GM19099 (cell line): ENCODE results near the gene POLE.

Experiments
- POLR2A ChIP-seq: IDR thresholded peaks from 3 replicates; pipeline ENCODE4 v1.6.1; 2011; ENCODE audit warnings: low read depth; ENCODE audit not compliant: insufficient read length; ENCODE audit errors: extremely low read depth

Gene POLE

DNA sequence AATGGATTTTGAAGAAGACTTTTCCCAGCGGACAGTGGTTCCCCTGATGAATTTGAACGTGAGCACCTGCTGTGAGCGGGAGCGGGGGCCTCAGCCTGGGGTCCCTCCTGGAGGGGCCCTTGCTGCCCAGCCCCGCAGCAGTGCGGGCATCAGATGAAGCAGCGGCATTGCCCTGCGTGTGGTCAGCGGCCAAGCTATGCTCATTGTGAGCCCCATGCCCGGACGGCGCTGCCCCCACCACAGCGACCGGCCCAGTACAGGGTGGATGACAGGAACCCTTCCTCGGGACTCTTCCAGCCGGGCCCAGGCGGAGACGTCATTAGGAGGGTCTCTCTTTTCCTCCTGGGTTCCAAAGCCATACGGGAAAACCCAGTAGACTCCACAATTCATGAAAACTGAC lies 80.2 kb downstream of the POLE start:
- no peak for TF ChIP-seq POLR2A

DNA sequence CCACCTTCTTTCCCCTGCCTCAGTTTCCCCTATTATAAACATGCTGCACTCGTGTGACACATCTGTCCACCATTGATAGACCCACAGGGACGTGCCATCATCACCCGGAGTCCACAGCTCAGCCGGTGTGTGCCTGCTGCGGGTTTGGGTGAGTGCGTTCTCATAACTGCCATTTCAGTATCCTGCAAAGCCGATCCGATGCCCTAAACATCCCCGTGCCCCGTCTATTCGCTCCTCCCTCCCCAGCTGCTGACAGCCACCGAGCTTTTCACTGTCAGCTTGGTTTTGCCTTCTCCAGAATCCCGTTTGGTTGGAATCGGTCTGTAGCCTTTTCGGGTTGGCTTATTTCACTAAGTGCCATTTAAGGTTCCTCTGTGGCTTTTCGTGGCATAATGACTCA lies 80.7 kb downstream of the POLE start:
- TF ChIP-seq POLR2A, result no peak

DNA sequence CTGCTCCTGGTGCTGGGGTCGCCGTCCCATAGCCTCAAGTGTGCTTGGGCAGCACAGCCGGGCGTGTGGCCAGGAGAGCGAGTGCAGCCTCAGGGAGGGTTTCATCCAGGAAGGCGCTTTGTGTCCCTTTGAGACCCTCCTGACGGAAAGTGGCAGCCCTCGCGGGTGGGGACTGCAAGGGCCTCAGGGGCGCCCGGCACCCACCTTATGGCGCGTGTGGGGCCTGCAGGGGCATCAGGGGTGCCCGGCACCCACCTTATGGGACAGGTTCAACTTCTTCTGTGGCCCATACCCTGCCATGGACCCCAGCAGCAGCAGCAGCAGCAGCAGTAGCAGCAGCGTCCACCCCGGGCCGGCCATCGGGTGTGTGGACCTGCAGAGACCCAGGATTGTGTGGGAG lies 81.2 kb downstream of the POLE start:
- TF ChIP-seq POLR2A, result no peak

DNA sequence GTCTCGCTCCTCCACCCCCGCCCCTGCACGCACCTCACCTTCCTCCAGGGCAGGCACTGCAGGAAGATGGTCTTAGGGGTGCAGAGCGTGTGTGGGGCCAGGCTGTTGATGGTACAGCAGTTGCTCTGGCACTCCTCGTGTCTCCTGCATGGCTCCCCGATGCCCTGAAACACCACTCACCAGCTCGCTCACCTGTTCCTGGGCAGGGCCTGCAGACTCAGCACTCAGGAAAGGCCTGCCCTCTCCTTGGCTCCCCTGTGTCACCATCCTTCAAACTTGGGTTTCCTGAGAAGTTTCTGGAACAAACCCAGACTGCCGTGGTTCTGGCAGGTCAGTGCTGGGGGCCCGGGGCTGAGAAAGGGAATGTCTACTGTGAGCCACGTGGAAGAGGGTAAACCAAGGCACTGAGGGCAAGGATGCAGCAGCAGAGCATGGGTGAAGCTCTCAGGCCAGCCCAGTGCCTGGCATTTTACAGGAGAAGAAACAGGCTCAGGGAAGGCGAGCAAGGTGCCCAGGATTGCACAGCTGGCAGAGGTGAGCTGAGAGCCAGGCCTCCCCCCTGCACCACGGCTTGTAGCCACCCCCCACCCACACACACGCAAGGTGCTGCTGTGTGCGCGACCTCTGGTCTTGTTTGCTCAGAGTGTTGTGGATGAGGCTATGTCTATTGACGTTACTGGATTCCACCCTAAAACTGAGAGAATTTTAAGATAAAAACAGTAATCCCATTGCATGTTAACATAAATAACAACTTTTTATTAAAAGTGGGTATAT lies 82.3 kb downstream of the POLE start:
- TF ChIP-seq POLR2A, result no peak

DNA sequence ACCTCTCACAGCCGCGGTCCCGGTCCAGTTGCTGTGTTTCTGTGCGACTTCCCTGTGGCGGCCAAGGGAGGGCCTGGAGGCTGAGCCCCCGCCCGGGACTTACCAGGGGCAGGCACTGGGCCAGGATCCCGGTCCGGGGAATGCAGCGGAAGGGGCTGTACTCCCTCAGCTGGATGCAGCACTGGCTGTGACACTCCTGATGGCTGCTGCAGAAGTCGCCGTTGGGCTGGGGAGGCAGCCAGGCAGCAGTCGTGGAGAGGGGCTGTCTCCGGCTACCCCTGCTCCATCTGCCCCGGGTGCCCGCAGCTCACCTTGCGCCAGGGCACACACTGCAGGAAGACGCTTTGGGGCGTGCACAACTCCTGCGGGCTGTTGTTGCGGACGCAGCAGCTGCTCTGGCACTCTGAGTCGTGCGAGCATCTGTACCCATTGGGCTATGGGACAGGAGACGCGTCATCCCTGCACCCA lies 83.0 kb downstream of the POLE start:
- TF ChIP-seq POLR2A, result no peak

- no peak for TF ChIP-seq POLR2A
Measured at GRCh38 chr12:132603240-132604150, 83.6 kb downstream of the POLE start.

DNA sequence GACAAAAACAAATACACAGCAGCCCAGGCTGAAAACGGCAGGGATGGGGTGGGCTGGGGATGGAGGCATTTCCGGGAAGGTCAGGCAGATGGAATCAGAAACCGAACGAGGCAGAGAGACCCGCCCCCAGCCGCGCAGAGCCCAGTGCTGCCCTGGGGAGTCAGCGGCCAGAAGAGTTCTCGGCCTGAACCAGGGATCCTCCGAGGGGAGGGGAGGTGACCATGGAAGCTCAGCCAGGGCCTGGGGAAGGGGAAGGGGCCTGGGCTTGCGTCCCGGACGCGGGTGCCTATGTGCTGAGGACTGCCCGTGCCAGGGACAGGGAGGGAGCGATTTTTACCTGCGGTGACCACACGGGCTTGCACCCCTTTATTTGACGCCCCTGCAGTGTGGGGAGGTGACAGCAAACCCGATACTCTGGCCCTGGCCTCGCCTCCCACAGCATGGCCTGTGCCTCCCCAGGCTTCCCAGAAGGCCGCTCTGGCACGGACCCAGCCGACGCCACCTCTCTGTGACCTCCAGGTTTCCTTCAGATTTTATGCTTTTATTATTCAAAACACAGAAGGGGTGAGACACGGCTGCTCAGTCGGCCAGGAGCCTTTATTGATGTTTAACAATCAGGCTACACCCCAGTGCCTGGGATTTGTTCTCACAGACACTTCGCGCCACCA lies 84.4 kb downstream of the POLE start:
- TF ChIP-seq POLR2A, result no peak

DNA sequence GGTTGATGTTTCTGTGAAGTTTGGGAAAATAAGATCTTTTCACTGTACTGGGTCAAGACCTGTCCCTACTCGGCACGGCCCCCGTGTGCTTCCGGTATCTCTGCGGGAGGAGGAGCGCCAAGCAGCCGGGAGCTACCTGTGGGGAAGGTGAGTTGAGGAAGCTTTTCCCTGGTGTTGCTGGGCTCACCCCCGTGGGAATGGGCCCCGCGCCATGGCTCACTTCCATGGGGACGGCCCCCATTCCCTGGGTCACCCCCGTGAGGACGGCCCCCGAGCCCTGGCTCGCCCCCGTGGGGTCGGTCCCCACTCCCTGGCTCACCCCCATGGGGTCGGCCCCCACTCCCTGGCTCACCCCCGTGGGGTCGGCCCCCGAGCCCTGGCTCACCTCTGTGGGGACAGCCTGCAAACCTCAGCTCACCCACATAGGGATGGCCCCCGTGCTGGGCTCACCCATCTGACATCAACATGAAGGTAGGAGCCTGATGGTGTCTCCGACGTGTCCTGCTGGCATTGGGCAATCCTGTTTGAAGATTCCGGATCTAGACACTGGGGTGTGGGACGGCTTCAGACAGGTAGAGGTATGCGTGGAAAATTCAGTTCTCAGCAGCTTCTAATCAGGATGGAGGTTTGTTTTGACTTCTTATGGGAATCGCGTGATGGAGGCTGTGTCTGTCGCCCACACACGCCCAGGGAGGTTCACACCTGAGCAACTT lies 85.8 kb downstream of the POLE start:
- no peak for TF ChIP-seq POLR2A

DNA sequence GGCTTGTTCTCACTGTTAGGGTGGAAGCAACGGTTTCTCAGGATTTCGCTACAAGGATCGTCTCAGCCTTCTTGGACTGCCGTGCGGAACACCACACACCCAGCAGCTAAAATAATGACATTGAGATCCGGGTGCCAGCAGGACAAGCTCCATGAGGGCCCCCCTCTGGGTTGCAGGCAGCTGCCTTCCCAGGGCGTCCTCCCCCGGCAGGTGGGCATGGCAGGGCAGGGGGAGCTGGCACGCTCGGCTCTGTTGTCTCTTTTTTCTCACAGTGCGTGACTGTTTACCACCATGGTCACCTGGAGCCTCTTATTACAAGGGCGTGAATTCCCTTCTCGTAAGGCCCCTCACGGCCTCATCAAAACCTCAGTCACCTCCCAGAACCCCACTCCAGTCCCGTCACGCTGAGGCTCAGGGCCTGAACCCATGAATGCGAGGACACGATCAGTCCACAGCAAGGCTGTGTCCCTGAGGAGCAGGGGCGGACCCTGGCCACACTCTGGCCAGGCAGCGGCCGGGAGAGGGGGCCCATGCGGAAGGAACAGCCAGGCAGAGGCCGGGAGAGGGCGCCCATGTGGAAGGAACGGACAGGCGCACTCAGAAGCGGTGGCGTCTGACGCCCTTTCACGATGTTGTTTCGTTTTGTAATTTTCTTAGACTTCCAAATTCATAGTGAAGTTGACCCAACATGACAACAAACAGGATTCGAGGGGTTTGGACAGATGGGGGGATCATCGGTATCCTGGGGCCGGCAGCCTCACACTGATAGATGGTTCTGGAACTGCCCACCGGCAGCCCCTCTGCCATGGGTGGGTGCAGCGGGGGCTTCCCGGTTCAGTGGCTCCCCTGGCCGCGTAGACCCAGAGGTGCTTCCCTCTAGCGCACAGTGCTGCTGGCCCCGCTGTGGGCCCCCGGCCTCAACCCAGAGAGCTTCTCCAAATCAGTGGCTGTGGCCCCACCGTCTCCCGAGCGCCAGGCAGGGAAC lies 86.8 kb downstream of the POLE start:
- TF ChIP-seq POLR2A, result no peak

DNA sequence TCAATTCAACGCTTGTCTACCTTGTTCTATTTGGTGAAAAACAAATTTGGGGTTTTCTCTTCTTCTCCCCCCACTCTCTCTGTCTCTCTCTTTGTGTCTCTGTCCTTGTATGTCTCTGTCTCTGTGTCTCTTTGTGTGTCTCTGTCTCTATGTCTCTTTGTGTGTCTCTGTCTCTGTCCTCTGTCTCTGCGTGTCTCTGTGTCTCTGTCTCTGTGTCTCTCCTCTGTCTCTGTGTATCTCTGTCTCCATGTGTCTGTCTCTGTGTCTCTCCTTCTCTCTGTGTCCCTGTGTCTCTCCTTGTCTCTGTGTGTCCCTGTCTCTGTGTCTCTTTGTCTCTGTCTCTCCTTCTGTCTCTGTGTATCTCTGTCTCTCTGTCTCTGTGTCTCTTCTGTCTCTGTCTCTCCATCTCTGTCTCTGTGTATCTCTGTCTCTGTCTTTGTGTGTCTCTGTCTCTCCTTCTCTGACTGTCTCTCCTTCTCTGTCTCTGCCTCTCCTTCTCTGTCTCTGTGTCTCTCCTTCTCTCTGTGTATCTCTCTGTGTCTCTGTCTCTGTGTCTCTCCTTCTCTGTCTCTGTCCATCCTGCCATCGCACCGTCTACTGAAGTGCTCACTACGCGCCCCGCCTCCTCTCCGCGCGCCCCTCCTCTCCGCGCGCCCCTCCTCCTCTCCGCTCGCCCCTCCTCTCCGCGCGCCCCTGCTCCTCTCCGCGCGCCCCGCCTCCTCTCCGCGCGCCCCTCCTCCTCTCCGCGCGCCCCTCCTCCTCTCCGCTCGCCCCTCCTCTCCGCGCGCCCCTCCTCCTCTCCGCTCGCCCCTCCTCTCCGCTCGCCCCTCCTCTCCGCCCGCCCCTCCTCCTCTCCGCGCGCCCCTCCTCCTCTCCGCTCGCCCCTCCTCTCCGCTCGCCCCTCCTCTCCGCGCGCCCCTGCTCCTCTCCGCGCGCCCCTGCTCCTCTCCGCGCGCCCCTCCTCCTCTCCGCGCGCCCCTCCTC lies 89.5 kb downstream of the POLE start:
- no peak for TF ChIP-seq POLR2A

- TF ChIP-seq POLR2A, result no peak
Measured at GRCh38 chr12:132596016-132596415, 91.1 kb downstream of the POLE start.

- TF ChIP-seq POLR2A, result no peak
Measured at GRCh38 chr12:132595183-132595582, 92.0 kb downstream of the POLE start.

DNA sequence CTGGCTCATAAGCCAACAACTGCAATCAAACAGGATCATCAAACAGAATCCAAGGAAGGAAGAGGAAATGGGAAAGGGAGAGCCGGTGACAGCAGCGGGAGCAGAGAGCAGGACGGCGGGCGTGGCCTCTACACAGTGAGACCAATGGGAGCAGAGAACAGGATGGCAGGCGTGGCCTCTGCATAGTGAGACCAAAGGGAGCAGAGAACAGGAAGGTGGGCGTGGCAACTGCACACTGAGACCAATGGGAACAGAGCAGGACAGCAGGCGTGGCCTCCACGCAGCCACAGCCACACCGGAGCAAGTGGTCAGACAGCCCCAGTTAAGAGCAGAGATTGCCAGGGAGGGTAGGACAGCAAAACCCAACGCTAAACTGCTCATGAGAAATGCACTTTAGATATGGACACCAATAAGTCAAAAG lies 93.2 kb downstream of the POLE start:
- no peak for TF ChIP-seq POLR2A

GRCh38 chr12:132593521-132593920 lies 93.6 kb downstream of the POLE start:
- TF ChIP-seq POLR2A, result no peak
